ENCODE results near the gene MROH7.

DNA sequence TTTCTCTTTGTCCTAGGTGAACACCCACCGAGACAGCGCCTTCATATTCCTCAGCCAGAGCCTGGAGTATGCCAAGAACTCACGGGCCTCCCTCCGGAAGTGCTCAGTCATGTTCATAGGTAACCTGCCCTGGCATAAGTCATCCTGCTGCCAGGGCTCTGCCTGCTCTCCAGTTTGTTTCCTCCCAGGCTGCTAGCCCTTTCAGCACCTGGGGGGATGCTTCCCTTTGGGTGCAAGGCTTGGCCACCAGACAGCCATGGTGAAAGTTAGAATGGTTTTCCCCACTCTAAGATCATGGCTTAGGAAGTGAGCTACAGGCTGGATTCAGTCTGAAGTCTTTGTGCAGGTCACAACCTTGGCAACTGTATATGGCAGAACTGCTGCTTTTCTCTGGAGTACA lies 64.8 kb downstream of the MROH7 start:
- TF ChIP-seq, protein P1, sequence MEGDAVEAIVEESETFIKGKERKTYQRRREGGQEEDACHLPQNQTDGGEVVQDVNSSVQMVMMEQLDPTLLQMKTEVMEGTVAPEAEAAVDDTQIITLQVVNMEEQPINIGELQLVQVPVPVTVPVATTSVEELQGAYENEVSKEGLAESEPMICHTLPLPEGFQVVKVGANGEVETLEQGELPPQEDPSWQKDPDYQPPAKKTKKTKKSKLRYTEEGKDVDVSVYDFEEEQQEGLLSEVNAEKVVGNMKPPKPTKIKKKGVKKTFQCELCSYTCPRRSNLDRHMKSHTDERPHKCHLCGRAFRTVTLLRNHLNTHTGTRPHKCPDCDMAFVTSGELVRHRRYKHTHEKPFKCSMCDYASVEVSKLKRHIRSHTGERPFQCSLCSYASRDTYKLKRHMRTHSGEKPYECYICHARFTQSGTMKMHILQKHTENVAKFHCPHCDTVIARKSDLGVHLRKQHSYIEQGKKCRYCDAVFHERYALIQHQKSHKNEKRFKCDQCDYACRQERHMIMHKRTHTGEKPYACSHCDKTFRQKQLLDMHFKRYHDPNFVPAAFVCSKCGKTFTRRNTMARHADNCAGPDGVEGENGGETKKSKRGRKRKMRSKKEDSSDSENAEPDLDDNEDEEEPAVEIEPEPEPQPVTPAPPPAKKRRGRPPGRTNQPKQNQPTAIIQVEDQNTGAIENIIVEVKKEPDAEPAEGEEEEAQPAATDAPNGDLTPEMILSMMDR (IDR thresholded peaks at IDR 0.05): no peak
- no peak for TF ChIP-seq POLR2A (IDR thresholded peaks at IDR 0.05)
